Measurements from ENCODE around the gene TSC22D1. TPM values are rescaled to one million over a fixed set of nuclear protein-coding genes. Genes with fewer than 3 reads are reported as not detected.
A peak's percentile ranks its signal among the peaks of the same experiment; 100 is the strongest.

Gene TSC22D1
- total RNA-seq, 1 donor from 2014 or later = 149 TPM

DNA sequence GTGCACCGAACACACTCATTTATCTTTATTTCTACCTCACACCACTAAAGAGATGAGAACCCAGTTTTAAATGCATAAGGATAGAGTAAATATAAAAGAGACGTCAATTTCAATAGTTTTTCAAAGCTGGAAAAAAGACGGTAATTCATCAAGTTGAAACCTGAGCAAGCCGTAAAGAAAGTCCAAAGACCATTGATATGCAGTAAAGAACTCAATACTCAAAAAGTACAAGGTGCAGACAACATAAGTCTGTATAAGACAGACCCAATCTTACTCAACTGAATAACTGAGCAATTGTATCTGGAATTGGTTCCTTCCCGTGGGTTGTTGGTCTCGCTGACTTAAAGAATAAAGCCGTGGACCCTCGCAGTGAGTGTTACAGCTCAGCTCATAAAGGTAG is 120.4 kb downstream of the TSC22D1 start:
- Histone ChIP-seq H3K36me3 (no peaks in the 10 kb centered on the region), H3K9me3 (no peaks in the 10 kb centered on the region), H3K4me3 (no peak overlapping the region), H3K27ac (no peak overlapping the region), H3K27me3 (no peaks in the 10 kb centered on the region), H3K4me1 (no peaks in the 10 kb centered on the region)
- TF ChIP-seq, protein P1, sequence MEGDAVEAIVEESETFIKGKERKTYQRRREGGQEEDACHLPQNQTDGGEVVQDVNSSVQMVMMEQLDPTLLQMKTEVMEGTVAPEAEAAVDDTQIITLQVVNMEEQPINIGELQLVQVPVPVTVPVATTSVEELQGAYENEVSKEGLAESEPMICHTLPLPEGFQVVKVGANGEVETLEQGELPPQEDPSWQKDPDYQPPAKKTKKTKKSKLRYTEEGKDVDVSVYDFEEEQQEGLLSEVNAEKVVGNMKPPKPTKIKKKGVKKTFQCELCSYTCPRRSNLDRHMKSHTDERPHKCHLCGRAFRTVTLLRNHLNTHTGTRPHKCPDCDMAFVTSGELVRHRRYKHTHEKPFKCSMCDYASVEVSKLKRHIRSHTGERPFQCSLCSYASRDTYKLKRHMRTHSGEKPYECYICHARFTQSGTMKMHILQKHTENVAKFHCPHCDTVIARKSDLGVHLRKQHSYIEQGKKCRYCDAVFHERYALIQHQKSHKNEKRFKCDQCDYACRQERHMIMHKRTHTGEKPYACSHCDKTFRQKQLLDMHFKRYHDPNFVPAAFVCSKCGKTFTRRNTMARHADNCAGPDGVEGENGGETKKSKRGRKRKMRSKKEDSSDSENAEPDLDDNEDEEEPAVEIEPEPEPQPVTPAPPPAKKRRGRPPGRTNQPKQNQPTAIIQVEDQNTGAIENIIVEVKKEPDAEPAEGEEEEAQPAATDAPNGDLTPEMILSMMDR (IDR thresholded peaks at IDR 0.05) = no peak
- intact Hi-C loops (cut with DNase I) = no loop called here
- no peak for ATAC-seq
- DNase-seq = no peak

GRCh38 chr13:44453881-44454280 is 122.2 kb downstream of the TSC22D1 start:
- Histone ChIP-seq H3K27ac (no peak overlapping the region), H3K4me1 (no peaks in the 10 kb centered on the region), H3K9me3 (no peaks in the 10 kb centered on the region), H3K36me3 (no peaks in the 10 kb centered on the region), H3K4me3 (no peak overlapping the region), H3K27me3 (no peaks in the 10 kb centered on the region)
- no peak for ATAC-seq
- intact Hi-C loops (cut with DNase I) = no loop called here
- TF ChIP-seq, protein P1 (IDR thresholded peaks at IDR 0.05) = no peak
- DNase-seq = no peak

GRCh38 chr13:44453069-44453468 is 123.1 kb downstream of the TSC22D1 start:
- Histone ChIP-seq H3K9me3 (no peaks in the 10 kb centered on the region), H3K27me3 (no peaks in the 10 kb centered on the region), H3K4me3 (no peak overlapping the region), H3K4me1 (no peaks in the 10 kb centered on the region), H3K36me3 (no peaks in the 10 kb centered on the region), H3K27ac (no peak overlapping the region)
- TF ChIP-seq, protein P1 (IDR thresholded peaks at IDR 0.05) = no peak
- ATAC-seq = no peak
- intact Hi-C loops (cut with DNase I) = no loop called here
- no peak for DNase-seq

GRCh38 chr13:44452418-44452817 is 123.7 kb downstream of the TSC22D1 start:
- Histone ChIP-seq H3K9me3 (no peaks in the 10 kb centered on the region), H3K36me3 (no peaks in the 10 kb centered on the region), H3K4me3 (no peak overlapping the region), H3K27me3 (no peaks in the 10 kb centered on the region), H3K4me1 (no peaks in the 10 kb centered on the region), H3K27ac (no peak overlapping the region)
- peak; percentile 15 for ATAC-seq
- no peak for DNase-seq
- intact Hi-C loops (cut with DNase I) = no loop called here
- TF ChIP-seq, protein P1 (IDR thresholded peaks at IDR 0.05) = no peak

- no peaks in the 10 kb centered on the region for H3K4me1 ChIP-seq
- no peaks in the 10 kb centered on the region for H3K9me3 ChIP-seq
- ATAC-seq = peak; percentile 20
- TF ChIP-seq, protein P1 (IDR thresholded peaks at IDR 0.05) = no peak
- no peaks in the 10 kb centered on the region for H3K36me3 ChIP-seq
- H3K27me3 ChIP-seq = no peaks in the 10 kb centered on the region
- DNase-seq = no peak
- H3K4me3 ChIP-seq = no peak overlapping the region
- intact Hi-C loops (cut with DNase I) = no loop called here
- no peak overlapping the region for H3K27ac ChIP-seq
Measured at GRCh38 chr13:44451651-44452050, 124.5 kb downstream of the TSC22D1 start.

- Histone ChIP-seq H3K9me3 (no peaks in the 10 kb centered on the region), H3K4me3 (no peak overlapping the region), H3K4me1 (no peaks in the 10 kb centered on the region), H3K27me3 (no peaks in the 10 kb centered on the region), H3K36me3 (no peaks in the 10 kb centered on the region), H3K27ac (no peak overlapping the region)
- DNase-seq = no peak
- ATAC-seq = peak; percentile 40
- TF ChIP-seq, protein P1 (IDR thresholded peaks at IDR 0.05) = no peak
- intact Hi-C loops (cut with DNase I) = no loop called here
Measured at GRCh38 chr13:44451126-44451525, 125.0 kb downstream of the TSC22D1 start.
